ENCODE measurements around the gene TSC22D4. TPM values are rescaled to one million over a fixed set of nuclear protein-coding genes. Genes with fewer than 3 reads are reported as not detected.
"Not testable (repeated sequence)": the region's sequence is repeated elsewhere in the genome, so short reads cannot be mapped to it uniquely, and the experiment has no call there.

TSC22D4 gene
- polyA plus RNA-seq, 4 donors, result 31.7 to 57.9 (median 49.6) TPM

DNA sequence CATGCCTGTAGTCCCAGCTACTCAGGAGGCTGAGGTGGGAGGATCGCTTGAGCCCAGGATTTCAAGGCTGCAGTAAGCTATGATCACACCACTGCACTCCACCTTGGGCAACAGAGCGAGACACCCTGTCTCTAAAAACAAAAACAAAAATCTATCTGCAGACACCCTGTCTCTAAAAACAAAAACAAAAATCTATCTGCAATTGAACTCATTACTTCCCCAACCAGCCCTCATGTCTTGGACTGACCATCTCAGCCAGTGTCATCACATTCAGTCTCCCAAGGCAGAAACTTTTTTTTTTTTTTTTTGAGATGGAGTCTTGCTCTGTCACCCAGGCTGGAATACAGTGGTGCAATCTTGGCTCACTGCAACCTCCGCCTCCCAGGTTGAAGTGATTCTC lies 25.0 kb upstream of the TSC22D4 start:
- 91 to 97% (median 93%) methylated on average over 3 of the region's 3 CpGs for WGBS, 3 donors
- not testable (repeated sequence) for H3K27me3 ChIP-seq (ENCODE audit: control insufficient read depth in 3 of 3, insufficient read depth in 3 of 3, low read length in 3 of 3); H3K27ac ChIP-seq (ENCODE audit: low read depth in 1 of 3, low read length in 2 of 3); FAIRE-seq; H3K4me1 ChIP-seq (ENCODE audit: control insufficient read depth in 3 of 3, insufficient read depth in 2 of 3, low read depth in 1 of 3, low read length in 2 of 3); DNase-seq; H3K9me3 ChIP-seq (ENCODE audit: control insufficient read depth in 2 of 2, insufficient read depth in 1 of 2, low read depth in 1 of 2, low read length in 1 of 2); H3K36me3 ChIP-seq (ENCODE audit: control insufficient read depth in 3 of 3, insufficient read depth in 2 of 3, low read depth in 1 of 3, low read length in 3 of 3); H3K4me3 ChIP-seq (ENCODE audit: low read depth in 1 of 3, low read length in 3 of 3)

DNA sequence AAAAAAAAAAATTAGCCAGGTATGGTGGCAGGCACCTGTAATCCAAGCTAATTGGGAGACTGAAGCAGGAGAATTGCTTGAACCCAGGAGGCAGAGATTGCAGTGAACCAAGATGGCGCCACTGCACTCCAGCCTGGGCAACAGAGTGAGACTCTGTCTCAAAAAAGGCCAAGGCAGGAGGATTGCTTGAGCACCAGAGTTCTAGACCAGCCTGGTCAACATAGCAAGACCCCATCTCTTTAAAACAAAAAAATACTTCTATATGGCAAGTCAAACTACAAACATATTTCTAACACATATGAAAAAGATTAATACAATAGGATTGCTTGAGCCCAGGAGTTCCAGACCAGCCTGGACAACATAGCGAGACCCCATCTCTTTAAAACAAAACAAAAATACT lies 21.7 kb upstream of the TSC22D4 start:
- not testable (repeated sequence) for DNase-seq; H3K9me3 ChIP-seq (ENCODE audit: control insufficient read depth in 2 of 2, insufficient read depth in 1 of 2, low read depth in 1 of 2, low read length in 1 of 2); H3K4me1 ChIP-seq (ENCODE audit: control insufficient read depth in 3 of 3, insufficient read depth in 2 of 3, low read depth in 1 of 3, low read length in 2 of 3); H3K27ac ChIP-seq (ENCODE audit: low read depth in 1 of 3, low read length in 2 of 3); H3K27me3 ChIP-seq (ENCODE audit: control insufficient read depth in 3 of 3, insufficient read depth in 3 of 3, low read length in 3 of 3); FAIRE-seq; H3K4me3 ChIP-seq (ENCODE audit: low read depth in 1 of 3, low read length in 3 of 3); H3K36me3 ChIP-seq (ENCODE audit: control insufficient read depth in 3 of 3, insufficient read depth in 2 of 3, low read depth in 1 of 3, low read length in 3 of 3)
- 88 to 91% (median 91%) methylated on average over 2 of the region's 2 CpGs for WGBS, 3 donors

DNA sequence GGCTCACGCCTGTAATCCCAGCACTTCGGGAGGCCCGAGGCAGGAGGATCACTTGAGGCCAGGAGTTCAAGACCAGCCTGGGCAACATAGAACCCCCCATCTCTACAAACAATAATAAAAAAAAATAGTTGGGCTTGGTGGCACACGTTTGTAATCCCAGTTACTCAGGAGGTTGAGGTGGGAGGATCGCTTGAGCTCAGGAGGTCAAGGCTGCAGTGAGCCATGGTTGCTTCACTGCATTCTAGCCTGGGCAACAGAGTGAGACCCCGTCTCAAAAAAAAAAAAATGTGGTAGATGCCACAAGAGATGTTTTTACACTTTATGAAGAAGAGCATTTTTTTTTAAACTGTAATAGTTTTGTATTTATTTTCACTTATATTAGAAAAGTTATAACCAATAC lies 17.5 kb upstream of the TSC22D4 start:
- Histone ChIP-seq H3K36me3 (ENCODE audit: control insufficient read depth in 3 of 3, insufficient read depth in 2 of 3, low read depth in 1 of 3, low read length in 3 of 3) (no peaks in the 10 kb centered on the region), H3K4me1 (ENCODE audit: control insufficient read depth in 3 of 3, insufficient read depth in 2 of 3, low read depth in 1 of 3, low read length in 2 of 3) (peaks cover 0 to 9% (median 2%) of the 10 kb centered on the region in 3 donors), H3K4me3 (ENCODE audit: low read depth in 1 of 3, low read length in 3 of 3) (no peak overlapping the region), H3K27ac (ENCODE audit: low read depth in 1 of 3, low read length in 2 of 3) (no peak overlapping the region), H3K9me3 (ENCODE audit: control insufficient read depth in 2 of 2, insufficient read depth in 1 of 2, low read depth in 1 of 2, low read length in 1 of 2) (no peaks in the 10 kb centered on the region), H3K27me3 (ENCODE audit: control insufficient read depth in 3 of 3, insufficient read depth in 3 of 3, low read length in 3 of 3) (peaks cover 0 to 10% (median 0%) of the 10 kb centered on the region in 3 donors)
- DNase-seq (no peak), FAIRE-seq (no peak)
- WGBS, 3 donors, result 76 to 86% (median 77%) methylated on average over 6 of the region's 6 CpGs

DNA sequence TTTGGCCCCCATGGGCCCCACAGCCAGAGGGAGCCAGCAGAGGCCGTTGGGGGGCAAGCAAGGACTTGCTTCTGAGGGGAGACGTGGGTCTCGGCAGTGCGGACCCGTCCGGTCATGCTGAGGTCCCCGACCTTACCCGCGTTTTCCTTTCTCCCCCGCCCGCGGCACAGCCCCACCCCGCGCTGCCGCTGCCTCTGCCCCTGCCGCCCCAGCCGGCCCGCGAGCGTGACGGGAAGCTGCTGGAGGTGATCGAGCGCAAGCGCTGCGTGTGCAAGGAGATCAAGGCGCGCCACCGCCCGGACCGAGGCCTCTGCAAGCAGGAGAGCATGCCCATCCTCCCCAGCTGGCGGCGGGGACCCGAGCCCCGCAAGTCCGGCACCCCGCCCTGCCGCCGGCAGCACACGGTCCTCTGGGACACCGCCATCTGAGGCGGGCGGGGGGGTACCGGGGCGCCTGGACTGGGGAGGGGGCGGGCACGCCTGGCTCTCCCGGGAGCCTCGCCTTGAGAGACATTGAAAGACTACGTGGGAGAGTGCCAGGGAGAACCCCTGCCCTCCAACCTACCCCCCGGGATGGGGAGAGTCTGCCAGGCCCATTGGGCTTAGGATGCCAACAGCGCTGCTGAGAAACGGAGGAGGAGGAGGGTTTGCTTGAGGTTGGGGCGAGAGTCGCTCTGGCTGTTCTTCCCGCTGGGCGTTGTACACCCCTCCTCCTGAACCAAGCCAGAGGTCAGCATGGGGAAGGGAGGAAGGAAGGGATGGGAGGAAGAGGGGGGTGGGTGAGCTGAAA lies 14.7 kb upstream of the TSC22D4 start:
- Histone ChIP-seq H3K4me1 (ENCODE audit: control insufficient read depth in 3 of 3, insufficient read depth in 2 of 3, low read depth in 1 of 3, low read length in 2 of 3) (peaks cover 0 to 9% (median 2%) of the 10 kb centered on the region in 3 donors), H3K9me3 (ENCODE audit: control insufficient read depth in 2 of 2, insufficient read depth in 1 of 2, low read depth in 1 of 2, low read length in 1 of 2) (no peaks in the 10 kb centered on the region), H3K4me3 (ENCODE audit: low read depth in 1 of 3, low read length in 3 of 3) (peak overlapping the region in 2 of 3 donors; percentile 7 to 31), H3K36me3 (ENCODE audit: control insufficient read depth in 3 of 3, insufficient read depth in 2 of 3, low read depth in 1 of 3, low read length in 3 of 3) (peaks cover 0 to 2% (median 0%) of the 10 kb centered on the region in 3 donors), H3K27me3 (ENCODE audit: control insufficient read depth in 3 of 3, insufficient read depth in 3 of 3, low read length in 3 of 3) (peaks cover 0 to 10% (median 2%) of the 10 kb centered on the region in 3 donors), H3K27ac (ENCODE audit: low read depth in 1 of 3, low read length in 2 of 3) (no peak overlapping the region)
- WGBS, 3 donors, result 4 to 8% (median 6%) methylated on average over 29 to 56 of the region's 56 CpGs
- FAIRE-seq (no peak), DNase-seq (peak; percentile 53 to 74)

DNA sequence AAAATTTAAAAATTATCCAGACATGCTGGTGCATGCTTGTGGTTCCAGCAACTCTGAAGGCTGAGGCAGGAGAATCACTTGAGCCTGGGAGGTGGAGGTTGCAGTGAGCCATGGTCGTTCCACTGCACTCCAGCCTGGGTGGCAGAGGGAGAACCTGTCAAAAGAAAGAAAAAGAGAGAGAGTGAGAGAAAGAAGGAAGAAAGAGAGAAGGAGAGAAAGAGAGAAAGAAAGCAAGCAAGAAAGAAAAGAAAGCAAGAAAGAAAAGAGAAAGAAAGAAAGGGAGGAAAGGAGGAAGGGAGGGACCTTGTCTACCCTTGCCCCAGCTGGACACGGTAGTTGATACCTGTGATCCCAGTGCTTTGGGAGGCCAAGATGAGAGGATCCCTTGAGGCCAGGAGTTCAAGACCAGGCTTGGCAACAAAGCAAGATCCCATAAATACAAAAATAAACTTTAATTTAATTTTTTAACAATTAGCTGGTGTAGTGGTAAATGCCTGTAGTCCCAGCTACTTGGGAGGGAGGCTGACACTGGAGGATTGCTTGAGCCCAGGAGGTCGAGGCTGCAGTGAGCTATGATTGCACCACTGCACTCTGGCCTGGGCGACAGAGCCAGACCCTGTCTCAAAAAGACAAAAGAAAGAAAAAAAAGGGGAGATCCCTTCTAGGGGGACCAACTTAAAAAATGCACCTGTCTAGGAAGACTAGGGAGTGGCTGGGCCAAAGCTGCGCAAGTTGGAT lies 13.9 kb upstream of the TSC22D4 start:
- Histone ChIP-seq H3K9me3 (ENCODE audit: control insufficient read depth in 2 of 2, insufficient read depth in 1 of 2, low read depth in 1 of 2, low read length in 1 of 2) (no peaks in the 10 kb centered on the region), H3K27ac (ENCODE audit: low read depth in 1 of 3, low read length in 2 of 3) (no peak overlapping the region), H3K27me3 (ENCODE audit: control insufficient read depth in 3 of 3, insufficient read depth in 3 of 3, low read length in 3 of 3) (peaks cover 0 to 10% (median 2%) of the 10 kb centered on the region in 3 donors), H3K4me3 (ENCODE audit: low read depth in 1 of 3, low read length in 3 of 3) (peak overlapping the region in 2 of 3 donors; percentile 7 to 31), H3K36me3 (ENCODE audit: control insufficient read depth in 3 of 3, insufficient read depth in 2 of 3, low read depth in 1 of 3, low read length in 3 of 3) (peaks cover 0 to 2% (median 0%) of the 10 kb centered on the region in 3 donors), H3K4me1 (ENCODE audit: control insufficient read depth in 3 of 3, insufficient read depth in 2 of 3, low read depth in 1 of 3, low read length in 2 of 3) (peaks cover 0 to 9% (median 2%) of the 10 kb centered on the region in 3 donors)
- FAIRE-seq, result no peak
- no peak for DNase-seq
- 69 to 85% (median 70%) methylated on average over 5 of the region's 5 CpGs for WGBS, 3 donors

GRCh38 chr7:100491192-100491578 lies 12.2 kb upstream of the TSC22D4 start:
- no peak for FAIRE-seq
- no peak overlapping the region for H3K4me3 ChIP-seq (ENCODE audit: low read depth in 1 of 3, low read length in 3 of 3)
- no peaks in the 10 kb centered on the region for H3K9me3 ChIP-seq (ENCODE audit: control insufficient read depth in 2 of 2, insufficient read depth in 1 of 2, low read depth in 1 of 2, low read length in 1 of 2)
- H3K27me3 ChIP-seq (ENCODE audit: control insufficient read depth in 3 of 3, insufficient read depth in 3 of 3, low read length in 3 of 3), result peaks cover 0 to 10% (median 2%) of the 10 kb centered on the region in 3 donors
- peaks cover 0 to 9% (median 2%) of the 10 kb centered on the region in 3 donors for H3K4me1 ChIP-seq (ENCODE audit: control insufficient read depth in 3 of 3, insufficient read depth in 2 of 3, low read depth in 1 of 3, low read length in 2 of 3)
- H3K36me3 ChIP-seq (ENCODE audit: control insufficient read depth in 3 of 3, insufficient read depth in 2 of 3, low read depth in 1 of 3, low read length in 3 of 3), result peaks cover 0 to 2% (median 0%) of the 10 kb centered on the region in 3 donors
- H3K27ac ChIP-seq (ENCODE audit: low read depth in 1 of 3, low read length in 2 of 3), result no peak overlapping the region
- no peak for DNase-seq
- 96 to 100% (median 96%) methylated on average over 5 of the region's 5 CpGs for WGBS, 3 donors

DNA sequence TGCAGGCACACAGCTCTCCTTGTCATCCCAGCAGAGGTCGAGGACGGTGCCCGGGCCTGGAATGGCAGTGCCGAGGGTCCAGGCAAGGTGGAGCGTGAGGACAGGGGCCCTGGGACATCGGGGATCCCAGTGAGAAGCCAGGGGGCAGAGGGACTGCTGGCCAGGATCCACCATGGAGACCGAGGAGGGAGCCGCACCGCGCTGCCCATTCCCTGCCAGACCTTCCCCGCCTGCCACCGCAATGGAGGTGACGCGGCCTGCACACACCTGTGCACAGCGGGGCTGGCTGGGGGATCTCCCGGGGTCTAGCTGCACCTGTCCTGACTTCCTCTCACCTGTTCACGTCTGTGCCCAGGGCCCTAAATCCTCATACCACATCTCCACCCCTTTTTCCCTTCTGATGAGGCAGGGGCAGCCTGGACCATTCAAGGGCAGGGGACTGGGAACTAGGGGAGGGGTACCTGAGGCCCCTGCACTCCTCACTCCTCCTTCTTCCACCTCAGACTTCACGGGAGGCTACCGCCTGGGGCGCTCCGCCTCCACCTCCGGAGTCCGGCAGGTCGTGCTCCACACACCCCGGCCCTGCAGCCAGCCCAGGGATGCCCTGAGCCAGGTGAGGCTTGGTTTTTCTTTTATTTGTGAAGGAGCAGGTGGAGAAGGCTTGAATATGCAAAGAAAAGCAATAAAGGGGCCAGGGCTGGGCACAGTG lies 11.6 kb upstream of the TSC22D4 start:
- FAIRE-seq (no peak), DNase-seq (no peak)
- Histone ChIP-seq H3K9me3 (ENCODE audit: control insufficient read depth in 2 of 2, insufficient read depth in 1 of 2, low read depth in 1 of 2, low read length in 1 of 2) (no peaks in the 10 kb centered on the region), H3K27ac (ENCODE audit: low read depth in 1 of 3, low read length in 2 of 3) (no peak overlapping the region), H3K36me3 (ENCODE audit: control insufficient read depth in 3 of 3, insufficient read depth in 2 of 3, low read depth in 1 of 3, low read length in 3 of 3) (peaks cover 0 to 2% (median 0%) of the 10 kb centered on the region in 3 donors), H3K4me1 (ENCODE audit: control insufficient read depth in 3 of 3, insufficient read depth in 2 of 3, low read depth in 1 of 3, low read length in 2 of 3) (peaks cover 0 to 9% (median 2%) of the 10 kb centered on the region in 3 donors), H3K4me3 (ENCODE audit: low read depth in 1 of 3, low read length in 3 of 3) (no peak overlapping the region), H3K27me3 (ENCODE audit: control insufficient read depth in 3 of 3, insufficient read depth in 3 of 3, low read length in 3 of 3) (peaks cover 0 to 10% (median 2%) of the 10 kb centered on the region in 3 donors)
- 41 to 75% (median 56%) methylated on average over 23 to 25 of the region's 25 CpGs for WGBS, 3 donors

DNA sequence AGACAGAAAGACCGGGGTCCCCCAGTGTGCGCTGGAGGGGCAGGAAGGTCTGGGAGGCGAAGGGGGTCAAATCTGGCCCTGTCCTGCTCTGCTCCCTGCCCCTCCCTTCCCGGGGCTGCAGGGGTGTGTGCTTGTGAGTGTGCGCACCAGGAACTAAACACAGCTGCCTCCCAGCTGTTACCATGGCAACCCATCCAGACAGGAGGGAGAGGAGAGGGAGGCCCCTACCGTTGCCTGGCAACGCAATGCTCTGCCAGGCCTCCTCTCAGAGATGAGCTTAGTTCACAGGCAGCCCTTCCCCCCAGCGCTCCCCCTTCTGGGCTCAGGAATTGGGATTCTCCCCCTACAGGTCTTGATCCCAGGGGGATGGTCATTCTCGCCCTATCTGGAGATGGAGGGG lies 10.8 kb upstream of the TSC22D4 start:
- peaks cover 0 to 10% (median 2%) of the 10 kb centered on the region in 3 donors for H3K27me3 ChIP-seq (ENCODE audit: control insufficient read depth in 3 of 3, insufficient read depth in 3 of 3, low read length in 3 of 3)
- no peak overlapping the region for H3K4me3 ChIP-seq (ENCODE audit: low read depth in 1 of 3, low read length in 3 of 3)
- WGBS, 3 donors, result 23 to 40% (median 37%) methylated on average over 9 of the region's 9 CpGs
- DNase-seq (peak; percentile 56 to 90), FAIRE-seq (no peak)
- no peaks in the 10 kb centered on the region for H3K9me3 ChIP-seq (ENCODE audit: control insufficient read depth in 2 of 2, insufficient read depth in 1 of 2, low read depth in 1 of 2, low read length in 1 of 2)
- peak overlapping the region in 1 of 3 donors; percentile 1 for H3K27ac ChIP-seq (ENCODE audit: low read depth in 1 of 3, low read length in 2 of 3)
- H3K36me3 ChIP-seq (ENCODE audit: control insufficient read depth in 3 of 3, insufficient read depth in 2 of 3, low read depth in 1 of 3, low read length in 3 of 3), result peaks cover 0 to 2% (median 0%) of the 10 kb centered on the region in 3 donors
- H3K4me1 ChIP-seq (ENCODE audit: control insufficient read depth in 3 of 3, insufficient read depth in 2 of 3, low read depth in 1 of 3, low read length in 2 of 3), result peaks cover 0 to 9% (median 2%) of the 10 kb centered on the region in 3 donors
